GDM1 (cell line): ENCODE measurements around the gene NXPE4.

Experiments
- DNase-seq: peaks from one replicate; lab custom pipeline; 2025; lab: John Stamatoyannopoulos, UW

The NXPE4 gene

GRCh38 chr11:114559425-114560310 lies 35.9 kb downstream of the NXPE4 start, which contains the start of gene NXPE1:
NXPE1 (minus strand) TSS chr11:114559881; CDS start chr11:114551201, 8,680 bp downstream.
- DNase-seq = no peak

GRCh38 chr11:114556135-114556534 lies 39.5 kb downstream of the NXPE4 start:
- DNase-seq = no peak

- no peak for DNase-seq
Observed at GRCh38 chr11:114553642-114554041, 41.9 kb downstream of the NXPE4 start.

GRCh38 chr11:114551060-114551459 lies 44.5 kb downstream of the NXPE4 start:
- no peak for DNase-seq

GRCh38 chr11:114525682-114526081 lies 69.9 kb downstream of the NXPE4 start:
- DNase-seq = no peak

- no peak for DNase-seq
Observed at GRCh38 chr11:114524122-114524521, 71.5 kb downstream of the NXPE4 start.

- no peak for DNase-seq
Observed at GRCh38 chr11:114522818-114523217, 72.8 kb downstream of the NXPE4 start.
